GM19099 (cell line): ENCODE data around the gene ARHGAP15.

ENCODE experiments used
- POLR2A ChIP-seq: IDR thresholded peaks from 3 replicates; pipeline ENCODE4 v1.6.1; 2011; ENCODE audit warnings: low read depth; ENCODE audit not compliant: insufficient read length; ENCODE audit errors: extremely low read depth

The ARHGAP15 gene

DNA sequence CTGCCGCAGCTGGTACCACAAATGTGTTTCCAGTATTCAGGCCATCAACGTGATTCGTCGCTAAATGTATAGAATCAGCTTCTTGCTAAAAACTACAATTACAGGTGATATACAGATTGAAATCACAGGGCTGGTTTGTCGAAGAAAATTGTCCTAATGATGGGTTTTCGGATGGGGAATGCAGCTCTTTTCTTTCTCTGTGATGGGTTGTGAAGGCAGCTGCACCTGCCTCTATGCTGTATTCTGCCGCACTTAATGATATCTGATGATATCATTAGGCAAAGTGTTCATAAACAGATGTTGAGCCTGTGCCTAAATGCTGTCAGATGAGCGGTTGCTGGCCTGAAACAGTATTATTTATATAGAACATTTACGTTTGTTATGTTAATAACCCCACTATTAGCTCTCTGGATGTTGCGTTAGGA lies 218.1 kb downstream of the ARHGAP15 start:
- no peak for TF ChIP-seq POLR2A

DNA sequence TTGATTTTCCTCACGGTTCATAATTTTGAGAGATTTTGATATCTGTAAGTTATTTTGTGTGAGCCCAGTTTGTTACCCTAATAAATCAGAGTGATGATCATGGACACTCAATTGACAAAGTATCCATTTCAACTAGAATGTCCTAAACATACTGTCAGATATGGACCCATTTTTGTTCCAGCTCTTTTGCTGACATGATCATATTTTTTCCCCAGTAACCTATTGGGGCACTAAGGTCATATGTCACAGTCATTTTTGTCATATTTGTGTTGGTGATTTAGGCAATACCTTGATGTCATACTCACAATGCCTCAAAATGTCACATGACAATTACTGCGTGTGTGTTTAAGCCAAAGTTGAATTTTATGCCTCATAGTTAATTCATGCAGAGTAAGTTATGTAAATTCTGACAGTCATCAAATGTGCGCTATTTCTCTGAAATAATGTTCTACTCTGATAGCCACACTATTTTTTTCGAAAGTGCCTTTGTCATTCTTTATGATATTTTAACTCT lies 218.7 kb downstream of the ARHGAP15 start:
- TF ChIP-seq POLR2A = no peak

DNA sequence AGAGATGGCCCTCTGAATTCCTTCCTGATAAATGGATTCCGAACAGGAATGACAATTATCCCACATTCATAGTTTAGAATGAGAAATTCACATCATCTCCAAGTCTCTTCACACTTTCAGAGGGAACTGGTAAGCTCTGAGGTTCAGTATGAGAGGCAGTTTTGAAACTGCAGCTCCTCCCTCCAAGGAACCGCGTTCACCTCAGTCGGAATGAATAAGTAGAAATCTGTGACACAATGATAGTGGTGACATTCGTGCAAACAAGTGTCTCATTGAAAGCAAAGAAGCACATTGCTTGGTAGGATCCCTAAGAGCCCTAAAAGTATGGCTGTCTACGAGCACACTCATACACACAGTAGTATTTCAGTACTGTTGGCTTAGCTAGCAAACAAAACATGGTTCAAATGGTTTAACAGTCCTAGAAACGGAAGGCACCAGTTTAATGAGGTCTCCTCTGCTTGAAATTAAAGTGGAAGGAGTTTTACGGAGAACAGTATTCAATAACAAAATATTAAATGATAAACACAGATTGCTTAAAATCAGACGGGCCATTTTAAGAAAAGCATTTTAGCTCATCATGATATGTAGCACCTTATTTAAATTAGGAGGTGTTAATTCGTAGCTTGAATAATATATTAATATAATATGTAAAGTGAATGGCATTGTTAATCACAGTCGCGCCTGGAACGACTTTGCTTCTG lies 225.0 kb downstream of the ARHGAP15 start:
- no peak for TF ChIP-seq POLR2A

DNA sequence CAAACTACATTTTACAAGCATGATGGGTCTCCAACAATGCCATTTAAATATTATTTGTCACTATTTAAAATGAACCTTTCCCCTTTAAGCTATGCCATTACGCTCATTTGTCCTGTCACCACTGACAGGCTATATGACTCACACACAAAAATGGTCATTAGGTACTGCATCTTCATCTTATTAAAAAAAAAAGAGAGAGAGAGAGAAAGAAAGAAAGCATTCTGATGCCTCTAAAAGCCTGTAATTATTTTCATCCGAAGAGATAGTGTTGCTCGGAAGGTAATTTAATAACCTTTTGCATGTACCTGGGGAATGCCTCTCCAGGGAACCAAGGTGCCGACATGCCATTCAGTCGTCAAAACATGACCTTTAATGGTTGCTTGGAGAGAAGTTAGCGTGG lies 226.7 kb downstream of the ARHGAP15 start:
- no peak for TF ChIP-seq POLR2A

DNA sequence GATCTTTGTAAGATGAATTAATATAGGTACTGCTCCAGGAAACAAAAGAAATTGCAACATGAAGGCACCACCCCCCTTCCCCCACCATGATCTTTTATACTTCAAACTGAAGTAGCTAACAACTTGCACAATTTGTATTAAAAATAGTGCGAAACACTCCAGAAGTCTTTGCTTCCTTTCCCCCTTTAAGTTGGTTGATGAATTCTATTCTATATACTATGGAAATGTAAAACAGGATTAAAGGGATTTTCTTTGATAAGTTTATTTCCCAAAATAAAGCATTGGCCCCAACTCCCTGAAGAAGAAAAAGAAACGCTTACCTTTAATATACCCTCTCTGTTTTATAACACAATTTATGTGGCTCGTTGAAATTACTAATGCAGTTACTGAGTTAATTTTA lies 227.1 kb downstream of the ARHGAP15 start:
- TF ChIP-seq POLR2A = no peak

DNA sequence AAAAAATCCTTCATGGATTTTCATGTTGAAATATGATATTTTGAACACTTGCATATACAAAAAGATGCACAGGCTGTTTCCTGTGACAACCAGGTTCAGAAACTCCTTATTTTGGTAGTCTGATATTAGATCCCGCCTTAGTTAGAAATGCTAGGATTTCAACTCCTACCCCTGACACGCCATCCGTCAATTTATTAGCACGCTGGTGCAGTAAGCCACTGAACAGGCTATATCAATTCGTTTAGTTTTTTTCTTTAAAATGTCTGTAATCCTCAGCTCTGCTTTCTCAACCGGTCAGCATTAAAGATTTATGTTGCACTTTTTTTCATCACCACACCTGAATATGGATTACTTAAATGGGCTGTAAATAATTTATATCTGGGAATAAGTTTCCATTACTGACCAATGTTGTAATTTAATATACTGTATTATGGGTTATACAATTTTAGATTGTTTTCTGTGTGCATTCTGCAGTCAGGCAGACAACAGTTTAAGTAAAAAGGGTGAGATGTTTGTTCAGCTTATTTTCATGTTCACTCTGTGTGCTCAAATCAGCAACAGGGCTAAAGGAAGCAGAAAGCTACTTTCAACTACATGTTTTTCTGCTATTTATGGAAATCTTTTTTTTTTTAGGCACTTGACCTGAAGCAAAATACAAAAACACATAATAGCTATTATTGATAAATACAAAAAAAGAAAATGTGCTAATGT lies 227.7 kb downstream of the ARHGAP15 start:
- no peak for TF ChIP-seq POLR2A

DNA sequence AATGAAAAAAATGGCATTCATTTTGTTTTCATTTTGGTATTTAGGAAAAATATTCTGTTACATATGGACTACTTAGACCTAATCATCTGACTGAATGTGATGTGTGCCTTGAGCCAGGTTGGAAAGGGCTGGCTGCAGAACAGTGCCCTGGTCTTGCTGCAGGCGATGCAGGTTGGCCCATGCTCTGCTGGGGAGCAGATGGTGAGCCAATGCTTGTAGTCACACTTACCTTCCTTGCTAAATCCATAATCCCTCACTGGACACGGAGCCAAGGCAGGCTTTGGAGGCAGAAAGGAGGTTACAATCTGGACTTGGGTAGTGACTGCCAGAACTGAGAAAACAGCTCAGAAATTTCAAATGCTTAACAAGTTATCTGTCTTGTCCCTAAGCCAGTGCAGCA lies 228.7 kb downstream of the ARHGAP15 start:
- no peak for TF ChIP-seq POLR2A

DNA sequence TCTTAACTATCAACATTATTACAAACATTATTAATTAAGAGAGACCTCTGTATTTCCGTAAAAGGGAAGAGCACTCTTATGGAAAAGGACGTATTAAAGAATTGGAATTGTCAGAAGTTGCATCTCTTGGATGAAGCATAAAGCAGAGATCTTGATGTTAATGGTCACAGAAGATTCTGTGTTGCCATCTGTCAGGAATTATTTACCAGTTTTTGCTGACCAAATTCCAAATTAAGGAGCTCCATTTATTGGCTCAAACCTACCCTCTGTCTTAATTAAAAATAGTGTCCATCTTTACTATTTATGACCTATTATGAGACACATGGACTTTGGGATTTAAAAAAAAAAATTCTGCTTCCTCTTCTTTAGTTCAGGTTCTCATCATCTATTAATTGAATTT lies 232.1 kb downstream of the ARHGAP15 start:
- no peak for TF ChIP-seq POLR2A

DNA sequence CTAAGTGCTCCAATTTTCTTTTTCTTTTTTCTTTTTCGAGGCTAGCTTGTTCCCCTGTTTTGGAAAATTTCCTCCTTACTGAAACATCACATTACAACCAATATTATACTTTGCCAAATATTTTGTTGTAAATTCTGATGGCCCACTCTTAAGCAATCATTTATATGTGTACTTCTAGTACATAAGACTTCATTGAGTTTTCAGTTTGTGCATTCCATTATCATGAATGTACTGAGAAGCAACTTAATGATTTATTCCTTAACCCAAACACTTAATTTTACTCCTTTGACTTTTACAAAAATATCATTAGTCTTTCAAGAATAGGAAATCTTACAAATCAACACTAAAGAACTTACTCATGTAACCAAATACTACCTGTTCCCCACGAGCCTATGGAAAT lies 242.4 kb downstream of the ARHGAP15 start:
- TF ChIP-seq POLR2A = no peak

DNA sequence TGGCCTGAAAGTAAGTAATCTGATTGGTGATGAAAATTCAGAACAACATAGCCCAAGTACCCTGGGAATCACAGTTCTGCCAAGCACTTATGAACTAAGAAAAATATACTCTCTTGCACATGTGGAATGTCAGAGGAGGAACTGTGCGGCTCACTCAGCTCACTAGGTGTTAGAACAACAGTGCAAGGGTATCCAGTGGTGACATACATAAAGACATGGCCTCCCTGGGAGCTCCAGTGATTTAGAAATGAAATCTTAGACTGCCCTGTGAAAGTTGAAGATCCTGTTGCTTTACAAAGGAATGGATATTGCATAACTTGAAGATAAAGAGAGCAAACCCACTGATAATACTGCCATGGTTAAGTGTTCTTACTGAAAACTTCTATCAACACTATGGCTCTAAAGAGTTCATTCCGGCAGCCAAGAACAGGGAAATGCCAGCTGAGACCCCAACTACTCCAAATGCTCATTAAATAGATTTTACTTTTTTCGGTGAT lies 246.2 kb downstream of the ARHGAP15 start:
- no peak for TF ChIP-seq POLR2A

DNA sequence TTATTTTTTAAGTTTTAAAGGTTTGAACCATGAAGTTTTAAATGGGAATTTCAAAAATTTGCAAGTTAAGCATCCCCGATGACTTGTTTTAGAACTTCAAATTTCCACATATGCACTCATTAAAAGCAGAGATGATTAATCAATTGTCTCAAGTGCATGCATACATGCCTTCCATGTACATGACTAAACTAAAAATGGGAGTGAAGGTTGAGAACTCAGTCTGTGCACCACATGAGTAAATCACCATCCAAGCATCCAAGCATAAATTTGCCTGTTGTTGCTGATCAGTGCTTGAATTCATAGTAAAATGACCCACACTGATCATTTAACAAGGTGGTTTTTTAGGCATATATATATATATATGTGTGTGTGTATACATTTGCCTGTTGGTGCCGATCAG lies 249.8 kb downstream of the ARHGAP15 start:
- no peak for TF ChIP-seq POLR2A

DNA sequence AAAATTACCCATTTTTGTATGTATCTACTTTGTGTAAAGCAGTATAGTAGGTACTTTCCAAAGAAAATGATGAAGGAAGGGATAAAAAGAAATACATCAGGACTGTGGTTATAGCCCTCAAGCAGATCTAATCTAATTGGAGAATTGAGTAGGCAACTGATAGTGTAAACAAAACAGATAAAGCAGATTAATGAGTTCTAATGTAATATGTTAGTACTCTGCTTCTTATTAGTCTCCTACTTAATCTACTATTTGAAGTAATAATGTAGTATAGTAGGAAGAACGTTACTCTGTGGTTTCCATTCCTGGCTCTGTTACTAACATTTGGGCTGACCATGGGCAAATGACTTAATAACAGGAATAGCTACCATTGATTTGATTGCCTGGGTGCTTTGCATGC lies 250.7 kb downstream of the ARHGAP15 start:
- no peak for TF ChIP-seq POLR2A

DNA sequence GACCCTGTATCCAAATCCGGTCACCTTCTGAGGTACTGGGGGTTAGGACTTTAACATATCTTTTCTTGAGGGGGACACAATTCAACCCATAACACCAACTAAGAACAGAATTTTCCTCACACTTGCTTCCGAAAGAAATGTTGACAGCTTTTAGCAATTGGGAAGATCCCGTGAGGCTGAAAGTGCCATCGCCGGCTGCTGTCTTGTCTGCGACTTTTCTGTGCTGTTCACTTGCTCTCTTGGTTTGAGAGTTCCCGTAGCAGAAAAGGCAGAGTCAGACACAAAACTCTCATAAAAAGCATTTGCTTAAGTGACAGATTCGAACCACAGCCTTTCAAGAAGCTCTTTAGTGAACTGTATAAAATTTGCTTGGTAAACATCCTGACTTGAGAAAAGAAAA lies 253.4 kb downstream of the ARHGAP15 start:
- TF ChIP-seq POLR2A = no peak

DNA sequence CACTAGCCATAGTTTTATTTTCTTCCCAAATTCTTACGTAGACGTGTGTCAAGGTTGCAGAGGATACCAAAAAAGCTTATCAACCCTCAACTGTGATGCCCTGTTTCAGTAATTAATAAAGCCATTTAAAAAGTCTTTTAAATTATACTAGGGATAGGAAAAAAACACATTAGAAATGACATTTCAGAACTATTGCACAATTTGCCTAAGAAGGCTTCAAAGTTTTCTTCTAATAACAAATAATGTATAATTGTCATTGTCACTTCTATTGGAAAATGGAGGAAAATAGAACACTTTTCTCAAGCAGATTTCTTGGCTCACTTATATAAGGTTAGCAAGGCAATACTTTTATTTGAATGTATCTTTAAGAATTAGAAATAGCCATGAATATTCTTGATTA lies 253.8 kb downstream of the ARHGAP15 start:
- no peak for TF ChIP-seq POLR2A

DNA sequence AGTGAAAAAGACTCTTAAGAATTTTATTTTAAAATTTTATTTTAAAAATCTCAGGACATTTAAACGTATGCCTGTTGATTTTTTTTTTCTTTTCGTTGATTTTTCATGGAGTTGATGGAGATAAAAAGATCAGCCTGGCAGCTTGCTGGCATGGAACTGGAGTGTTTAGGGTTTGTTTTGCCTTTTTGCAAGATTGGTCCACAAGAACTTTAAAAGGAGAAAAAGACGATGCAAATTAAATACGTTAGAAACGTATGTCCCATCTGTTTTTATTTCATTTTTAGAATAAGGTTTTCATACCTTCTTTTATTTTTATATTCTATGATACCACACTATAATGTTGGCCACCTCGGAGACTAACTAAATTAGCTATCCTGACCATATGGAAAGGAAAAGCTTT lies 254.9 kb downstream of the ARHGAP15 start:
- no peak for TF ChIP-seq POLR2A

DNA sequence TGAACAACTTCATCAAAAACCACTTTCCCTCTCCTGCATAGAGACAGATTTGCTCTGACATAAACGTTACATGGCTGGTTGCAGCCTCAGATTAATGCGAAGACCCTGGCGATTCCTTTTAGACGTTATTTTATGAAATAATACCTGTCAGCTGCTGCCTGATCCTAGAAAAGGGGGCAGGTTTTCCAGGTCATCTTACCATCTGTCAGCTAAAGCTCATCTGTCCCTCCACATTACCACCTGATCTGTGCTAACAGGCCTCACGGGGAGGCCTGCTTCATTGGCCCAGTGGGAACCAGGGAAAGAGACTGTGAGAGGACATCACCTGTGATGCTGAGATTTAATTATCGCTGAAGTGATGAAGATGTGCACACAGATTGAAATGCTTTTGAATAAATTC lies 261.0 kb downstream of the ARHGAP15 start:
- TF ChIP-seq POLR2A = no peak

DNA sequence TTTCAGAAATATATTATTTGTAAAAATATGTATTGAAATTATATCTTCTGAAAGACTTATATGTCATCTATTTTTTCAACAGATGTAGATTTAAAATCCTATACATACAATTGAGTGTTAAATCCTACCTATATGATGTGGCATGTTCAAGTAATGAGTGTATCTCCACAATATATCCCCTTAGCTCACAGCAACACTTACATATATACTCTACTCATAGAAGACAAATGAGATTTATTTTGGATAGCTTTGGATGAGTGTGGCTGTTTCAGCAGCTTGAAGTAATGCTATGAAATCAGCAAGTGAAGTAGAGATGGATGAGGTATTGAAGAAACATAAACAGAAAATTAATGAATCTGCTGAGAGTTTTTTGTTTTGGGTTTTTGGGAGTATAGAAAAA lies 263.1 kb downstream of the ARHGAP15 start:
- no peak for TF ChIP-seq POLR2A

DNA sequence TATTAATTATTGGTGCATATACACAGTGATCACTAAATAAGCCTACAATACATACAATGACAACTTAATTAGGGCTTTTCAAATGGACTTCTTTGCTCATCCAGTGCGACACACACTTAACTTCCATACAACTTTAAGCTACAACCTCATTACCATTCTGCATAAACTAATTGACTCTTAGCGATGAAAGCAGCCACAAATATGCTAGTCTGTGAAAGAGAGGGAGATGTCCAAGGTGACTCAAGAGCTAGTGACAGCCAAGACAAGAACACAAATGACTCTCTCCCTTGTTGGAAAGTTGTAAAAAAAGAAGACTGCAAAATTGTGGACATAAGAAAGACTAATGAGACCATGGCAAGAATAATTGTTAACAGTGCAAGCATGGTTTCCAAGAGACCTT lies 264.8 kb downstream of the ARHGAP15 start:
- TF ChIP-seq POLR2A = no peak
